A549 treated with Mapracorat at 1 μM for 4 hours (cell line): ENCODE data around the gene WRAP73. TPM values are rescaled to one million over a fixed set of nuclear protein-coding genes. Genes with fewer than 3 reads are reported as not detected.

Experiments
- total RNA-seq: library from RNA; stranded (reverse); fragments of 200-300 nt; extraction: Qiagen RNA extraction; gene quantifications from 5 replicates; pipeline ENCODE4 v1.2.3, GENCODE V29; 2022

Gene WRAP73
- total RNA-seq = 16.5 to 20.7 TPM (median 18.8 TPM) in 5 replicates

GRCh38 chr1:3649342-3650247 lies at the start of gene WRAP73:
TSS of gene WRAP73 (minus strand) at chr1:3650103. CDS start at chr1:3649999, 104 bp downstream.

DNA sequence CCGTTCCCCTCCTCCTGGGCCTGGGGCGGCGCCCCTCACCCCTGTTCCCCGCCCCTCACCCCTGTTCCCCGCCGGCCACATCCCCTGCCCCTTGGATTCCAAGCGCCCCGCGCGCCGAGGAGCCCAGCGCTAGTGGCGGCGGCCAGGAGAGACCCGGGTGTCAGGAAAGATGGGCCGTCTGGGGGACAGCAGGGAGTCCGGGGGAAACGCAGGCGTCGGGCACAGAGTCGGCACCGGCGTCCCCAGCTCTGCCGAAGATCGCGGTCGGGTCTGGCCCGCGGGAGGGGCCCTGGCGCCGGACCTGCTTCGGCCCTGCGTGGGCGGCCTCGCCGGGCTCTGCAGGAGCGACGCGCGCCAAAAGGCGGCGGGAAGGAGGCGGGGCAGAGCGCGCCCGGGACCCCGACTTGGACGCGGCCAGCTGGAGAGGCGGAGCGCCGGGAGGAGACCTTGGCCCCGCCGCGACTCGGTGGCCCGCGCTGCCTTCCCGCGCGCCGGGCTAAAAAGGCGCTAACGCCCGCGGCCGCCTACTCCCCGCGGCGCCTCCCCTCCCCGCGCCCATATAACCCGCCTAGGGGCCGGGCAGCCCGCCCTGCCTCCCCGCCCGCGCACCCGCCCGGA lies 2.1 kb upstream of the WRAP73 start, which contains the start of gene TP73:
TSS of gene TP73 (plus strand) at position 587 of the 618 bp plus-strand sequence. CDS start 29,850 bp downstream, outside the sequence.

GRCh38 chr1:3624200-3625136 lies 25.4 kb downstream of the WRAP73 start, which contains the start of gene TPRG1L:
TSS of gene TPRG1L (plus strand) at chr1:3625015. CDS start at chr1:3625073, 58 bp downstream.

GRCh38 chr1:3611170-3612019 lies 38.5 kb downstream of the WRAP73 start, which contains the start of gene MEGF6:
TSS of gene MEGF6 (minus strand) at chr1:3611508. CDS start at chr1:3611268, 240 bp downstream.

Other genes with a start within 250 kb of the WRAP73 start
- gene ARHGEF16, start 195.4 kb downstream of the WRAP73 start, total RNA-seq = 3.2 to 6.1 TPM (median 4.8 TPM) in 5 replicates
- gene MEGF6, start 38.6 kb downstream of the WRAP73 start, total RNA-seq = 6.8 to 11.8 TPM (median 8.4 TPM) in 5 replicates
- gene TPRG1L, start 25.1 kb downstream of the WRAP73 start, total RNA-seq = 25.6 to 30.8 TPM (median 29.0 TPM) in 5 replicates
- gene TP73, start 2.4 kb upstream of the WRAP73 start, total RNA-seq = 0.59 to 0.87 TPM (median 0.75 TPM) in 5 replicates
- gene CCDC27, start 102.3 kb upstream of the WRAP73 start, total RNA-seq = not detected in 5 replicates
- 0.52 to 2.6 TPM (median 1.4 TPM) in 5 replicates for gene SMIM1, start 122.6 kb upstream of the WRAP73 start, total RNA-seq
- gene LRRC47, start 146.4 kb upstream of the WRAP73 start, total RNA-seq = 31.0 to 34.2 TPM (median 33.2 TPM) in 5 replicates
- gene CEP104, start 207.1 kb upstream of the WRAP73 start, total RNA-seq = 13.9 to 17.3 TPM (median 15.1 TPM) in 5 replicates
- gene DFFB, start 207.4 kb upstream of the WRAP73 start, total RNA-seq = 2.4 to 4.4 TPM (median 3.8 TPM) in 5 replicates